ENCODE results near the gene NFAT5.

NFAT5 gene

DNA sequence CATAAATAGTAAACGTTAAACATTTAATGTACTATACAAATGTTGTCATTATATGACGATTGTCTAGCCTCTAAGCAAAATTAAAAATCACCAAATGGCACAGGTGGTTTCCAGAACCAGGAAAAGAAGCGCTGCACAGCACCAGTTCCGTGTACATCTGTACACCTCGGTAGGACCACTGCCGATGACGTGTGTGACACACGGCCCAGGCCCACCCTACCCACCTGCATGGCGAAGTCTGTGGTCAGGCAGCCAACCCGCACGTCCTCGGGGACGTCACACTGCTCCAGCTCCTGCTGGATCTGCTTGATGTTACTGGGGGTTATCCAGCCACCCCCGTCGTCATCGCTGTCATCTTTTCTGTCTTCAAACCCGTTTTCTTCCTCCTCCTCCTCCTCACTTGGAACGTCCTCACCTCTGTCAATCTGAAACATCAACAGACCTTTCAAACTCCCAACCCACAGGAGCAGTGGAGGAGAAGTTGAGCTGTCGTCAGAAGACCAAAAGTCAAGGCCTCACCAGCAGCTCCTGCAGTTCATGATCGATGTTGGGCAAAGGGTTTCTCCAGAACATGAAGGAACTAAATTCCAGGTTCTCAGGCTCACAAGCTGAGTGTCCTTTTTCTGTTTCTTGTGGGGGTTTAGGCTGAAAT lies 183.1 kb downstream of the NFAT5 start:
- no peak for DNase-seq

DNA sequence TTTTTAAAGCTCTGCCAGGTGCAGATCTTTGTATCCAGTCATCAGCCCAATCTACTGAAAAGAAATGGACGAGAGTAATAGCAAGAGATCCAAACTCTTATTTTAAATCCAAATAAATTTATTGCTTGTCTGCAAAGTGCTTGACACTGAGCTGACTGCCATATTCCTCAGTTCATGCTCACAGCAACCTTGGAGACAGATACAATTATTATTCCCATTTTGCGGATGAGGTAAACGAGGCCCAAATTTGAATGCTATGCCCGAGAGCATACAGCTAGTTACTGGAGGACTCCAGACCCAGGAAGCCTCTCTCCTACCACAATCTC lies 188.3 kb downstream of the NFAT5 start:
- DNase-seq, result no peak
